Stimulated activated CD8-positive, alpha-beta memory T cell treated with anti-CD3 and anti-CD28 coated beads, Interleukin-12 subunit alpha, Interleukin-12 subunit beta, amount 100 ng/mL, for 24 hours (primary cell): Measurements from ENCODE around the gene CST8.

Experiments
- DNase-seq: peaks from one replicate; pipeline ENCODE4 v3.0.0-alpha.2; 2020; ENCODE audit errors: extremely low read depth

Gene CST8

GRCh38 chr20:23524146-23524545 is 33.2 kb downstream of the CST8 start:
- DNase-seq: no peak

- DNase-seq: no peak
Measured at GRCh38 chr20:23526850-23527249, 35.9 kb downstream of the CST8 start.

GRCh38 chr20:23528867-23529431 is 38.0 kb downstream of the CST8 start:
- DNase-seq: no peak

GRCh38 chr20:23530937-23531567 is 40.1 kb downstream of the CST8 start:
- DNase-seq: no peak

GRCh38 chr20:23532533-23532932 is 41.6 kb downstream of the CST8 start:
- DNase-seq: no peak

- DNase-seq: no peak
Measured at GRCh38 chr20:23533161-23533560, 42.2 kb downstream of the CST8 start.

- DNase-seq: no peak
Measured at GRCh38 chr20:23534801-23535593, 44.1 kb downstream of the CST8 start.

GRCh38 chr20:23536328-23536974 is 45.5 kb downstream of the CST8 start:
- no peak for DNase-seq

- DNase-seq: no peak
Measured at GRCh38 chr20:23537030-23537429, 46.1 kb downstream of the CST8 start.

GRCh38 chr20:23540624-23541023 is 49.7 kb downstream of the CST8 start:
- DNase-seq: no peak

- no peak for DNase-seq
Measured at GRCh38 chr20:23541330-23541729, 50.4 kb downstream of the CST8 start.

- DNase-seq: no peak
Measured at GRCh38 chr20:23541776-23542175, 50.9 kb downstream of the CST8 start.

GRCh38 chr20:23542801-23543200 is 51.9 kb downstream of the CST8 start:
- no peak for DNase-seq

- DNase-seq: no peak
Measured at GRCh38 chr20:23544133-23544532, 53.2 kb downstream of the CST8 start.
